ENCODE measurements around the gene HRCT1. TPM values are rescaled to one million over a fixed set of nuclear protein-coding genes. Genes with fewer than 3 reads are reported as not detected.
"Not testable (repeated sequence)": the region's sequence is repeated elsewhere in the genome, so short reads cannot be mapped to it uniquely, and the experiment has no call there.

HRCT1 gene
- total RNA-seq, 1 experiment from 2014 or later, result 6.0 TPM

- intact Hi-C loops (cut with micrococcal nuclease), result no loop called here
- Mint-ChIP-seq H3K9me3 (ENCODE audit: unreplicated experiment) (peaks cover 8% of the 10 kb centered on the region), H3K36me3 (ENCODE audit: insufficient read depth, unreplicated experiment) (no peaks in the 10 kb centered on the region), H3K27me3 (ENCODE audit: insufficient read depth, unreplicated experiment) (no peaks in the 10 kb centered on the region), H3K4me3 (ENCODE audit: unreplicated experiment) (no peak overlapping the region), H3K4me1 (ENCODE audit: insufficient read depth, unreplicated experiment) (peaks cover 19% of the 10 kb centered on the region), H3K27ac (ENCODE audit: low read depth, unreplicated experiment) (no peak overlapping the region)
- CTCF ChIA-PET, result no interaction called here
- no peak for TF ChIP-seq CTCF (IDR thresholded peaks at IDR 0.05; ENCODE audit: unreplicated experiment)
- no peak for DNase-seq (ENCODE audit: unreplicated experiment)
- no TSS peak for BruUV-seq (replicated peaks)
- POLR2A ChIA-PET, result interaction anchor here (0.9 to 3.3 kb wide), 3 partner anchors 9 to 25 kb away, joined by 3 to 26 read pairs (median 3); no protein-coding TSS in a partner anchor
These were observed 26.7 kb downstream of the HRCT1 start for GRCh38 chr9:35932735-35933134.

GRCh38 chr9:35933550-35934067 is 27.6 kb downstream of the HRCT1 start:
- BruUV-seq (replicated peaks), result no TSS peak
- H3K4me1 Mint-ChIP-seq (ENCODE audit: insufficient read depth, unreplicated experiment), result peaks cover 19% of the 10 kb centered on the region
- no peak for DNase-seq (ENCODE audit: unreplicated experiment)
- TF ChIP-seq CTCF (IDR thresholded peaks at IDR 0.05; ENCODE audit: unreplicated experiment), result no peak
- H3K27ac Mint-ChIP-seq (ENCODE audit: low read depth, unreplicated experiment), result no peak overlapping the region
- peaks cover 5% of the 10 kb centered on the region for H3K36me3 Mint-ChIP-seq (ENCODE audit: insufficient read depth, unreplicated experiment)
- no peaks in the 10 kb centered on the region for H3K27me3 Mint-ChIP-seq (ENCODE audit: insufficient read depth, unreplicated experiment)
- H3K4me3 Mint-ChIP-seq (ENCODE audit: unreplicated experiment), result no peak overlapping the region
- ChIA-PET POLR2A (interaction anchor here (0.9 to 3.3 kb wide), 4 partner anchors 9 to 30 kb away, joined by 3 to 26 read pairs (median 3); no protein-coding TSS in a partner anchor), CTCF (interaction anchor here (1.3 kb wide), 1 partner anchor 107 kb away, joined by 4 read pairs; no protein-coding TSS in a partner anchor)
- peaks cover 8% of the 10 kb centered on the region for H3K9me3 Mint-ChIP-seq (ENCODE audit: unreplicated experiment)
- intact Hi-C loops (cut with micrococcal nuclease), result no loop called here

- POLR2A ChIA-PET, result interaction anchor here (1.0 to 3.3 kb wide), 4 partner anchors 10 to 31 kb away, joined by 3 to 26 read pairs (median 8); partner anchors contain the start of gene HRCT1
- CTCF ChIA-PET, result interaction anchor here (0.6 to 2.0 kb wide), 4 partner anchors 11 to 108 kb away, joined by 3 to 7 read pairs (median 4); no protein-coding TSS in a partner anchor
- H3K27ac Mint-ChIP-seq (ENCODE audit: low read depth, unreplicated experiment); intact Hi-C loops (cut with micrococcal nuclease); BruUV-seq (replicated peaks); H3K4me3 Mint-ChIP-seq (ENCODE audit: unreplicated experiment); H3K27me3 Mint-ChIP-seq (ENCODE audit: insufficient read depth, unreplicated experiment); H3K9me3 Mint-ChIP-seq (ENCODE audit: unreplicated experiment); H3K36me3 Mint-ChIP-seq (ENCODE audit: insufficient read depth, unreplicated experiment); DNase-seq (ENCODE audit: unreplicated experiment): not testable (repeated sequence)
- peaks cover 19% of the 10 kb centered on the region for H3K4me1 Mint-ChIP-seq (ENCODE audit: insufficient read depth, unreplicated experiment)
These were observed 28.1 kb downstream of the HRCT1 start for GRCh38 chr9:35934069-35934468.

GRCh38 chr9:35935261-35935660 is 29.3 kb downstream of the HRCT1 start:
- ChIA-PET POLR2A (interaction anchor here (0.5 to 3.3 kb wide), 4 partner anchors 10 to 133 kb away, joined by 3 to 26 read pairs (median 8); partner anchors contain the start of gene HRCT1), CTCF (interaction anchor here (0.6 to 2.6 kb wide), 6 partner anchors 9 to 168 kb away, joined by 3 to 8 read pairs (median 7); no protein-coding TSS in a partner anchor)
- peaks cover 19% of the 10 kb centered on the region for H3K4me1 Mint-ChIP-seq (ENCODE audit: insufficient read depth, unreplicated experiment)
- no peaks in the 10 kb centered on the region for H3K27me3 Mint-ChIP-seq (ENCODE audit: insufficient read depth, unreplicated experiment)
- H3K27ac Mint-ChIP-seq (ENCODE audit: low read depth, unreplicated experiment), result no peak overlapping the region
- intact Hi-C loops (cut with micrococcal nuclease), result no loop called here
- peaks cover 8% of the 10 kb centered on the region for H3K9me3 Mint-ChIP-seq (ENCODE audit: unreplicated experiment)
- peak; percentile 69 for DNase-seq (ENCODE audit: unreplicated experiment)
- H3K4me3 Mint-ChIP-seq (ENCODE audit: unreplicated experiment), result no peak overlapping the region
- H3K36me3 Mint-ChIP-seq (ENCODE audit: insufficient read depth, unreplicated experiment), result peaks cover 5% of the 10 kb centered on the region
- no peak for TF ChIP-seq CTCF (IDR thresholded peaks at IDR 0.05; ENCODE audit: unreplicated experiment)
- BruUV-seq (replicated peaks), result no TSS peak
